NCI-H1105 (cell line): ENCODE results near the gene LRR1.
"Not testable (repeated sequence)": the region's sequence is repeated elsewhere in the genome, so short reads cannot be mapped to it uniquely, and the experiment has no call there.

Source experiments
- DNase-seq: peaks from one replicate; lab custom pipeline; 2025; lab: John Stamatoyannopoulos, UW

Gene LRR1

DNA sequence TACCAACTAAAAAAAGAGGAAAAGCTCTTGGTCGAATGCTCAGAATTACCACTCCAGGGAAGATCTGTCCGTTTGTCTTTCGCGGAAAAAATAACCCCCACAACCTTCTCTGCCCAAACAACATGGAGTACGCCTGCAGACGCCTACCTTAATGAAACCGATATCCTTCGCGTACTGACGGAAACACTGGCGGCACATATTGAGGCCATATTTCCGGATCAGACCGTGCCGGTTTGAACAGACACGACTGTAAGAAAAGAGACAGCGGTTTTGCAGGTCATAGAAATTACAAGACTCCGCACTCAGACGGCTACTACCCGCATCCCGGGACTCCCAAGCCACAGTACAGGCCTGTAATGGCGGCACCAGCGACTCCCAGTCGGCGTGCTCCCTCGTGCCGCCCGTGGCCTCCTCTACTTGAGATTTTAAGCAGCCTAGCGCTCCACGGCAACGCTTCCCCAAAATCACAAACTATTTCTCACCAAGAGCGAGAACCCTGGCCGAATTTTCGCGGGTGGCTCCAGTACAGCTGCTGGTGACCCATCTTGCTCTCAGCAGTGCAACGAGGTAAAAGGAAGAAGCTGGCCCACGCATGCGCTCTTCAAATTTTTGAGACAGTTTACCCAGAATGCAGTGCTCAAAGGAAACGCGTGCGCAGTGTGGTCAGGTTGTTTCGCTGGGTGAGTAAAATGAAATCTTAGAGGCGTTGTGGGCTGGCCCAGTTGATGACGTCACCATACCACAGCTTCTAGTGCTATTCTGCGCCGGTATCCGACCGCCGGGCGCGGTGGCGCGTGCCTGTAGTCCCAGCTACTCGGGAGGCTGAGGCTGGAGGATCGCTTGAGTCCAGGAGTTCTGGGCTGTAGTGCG lies 12.7 kb upstream of the LRR1 start, which contains the start of gene RPS29:
Gene RPS29 (minus strand): TSS at position 578 of the 870 bp plus-strand sequence. CDS start 34 bp downstream, at position 544.
- peak; percentile 98 for DNase-seq

GRCh38 chr14:49586673-49587460 lies 11.9 kb upstream of the LRR1 start:
- peak; percentile 25 for DNase-seq

- DNase-seq: no peak
Observed at GRCh38 chr14:49589387-49589786, 9.4 kb upstream of the LRR1 start.

DNA sequence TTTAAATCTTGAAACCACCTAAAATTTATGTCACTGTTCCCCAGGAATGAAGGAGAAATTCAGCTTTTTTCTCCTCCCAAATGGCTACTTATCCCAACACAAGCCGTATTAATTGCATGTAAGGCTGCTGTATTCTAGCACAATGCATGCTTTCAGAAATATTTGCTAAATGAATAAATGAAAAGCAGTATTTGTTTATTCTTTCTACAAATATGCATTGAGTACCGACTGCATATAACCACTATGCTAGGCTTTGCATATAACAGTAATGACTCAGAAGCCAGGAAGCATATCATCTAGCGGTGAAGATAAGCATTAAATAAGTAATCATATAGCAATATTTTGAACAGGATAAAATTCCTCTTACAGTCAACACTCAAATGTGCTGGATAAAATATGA lies 5.7 kb upstream of the LRR1 start:
- no peak for DNase-seq

GRCh38 chr14:49594347-49595091 lies 4.2 kb upstream of the LRR1 start:
- DNase-seq: no peak

- DNase-seq: no peak
Observed at GRCh38 chr14:49598189-49598484, 603 bp upstream of the LRR1 start.

DNA sequence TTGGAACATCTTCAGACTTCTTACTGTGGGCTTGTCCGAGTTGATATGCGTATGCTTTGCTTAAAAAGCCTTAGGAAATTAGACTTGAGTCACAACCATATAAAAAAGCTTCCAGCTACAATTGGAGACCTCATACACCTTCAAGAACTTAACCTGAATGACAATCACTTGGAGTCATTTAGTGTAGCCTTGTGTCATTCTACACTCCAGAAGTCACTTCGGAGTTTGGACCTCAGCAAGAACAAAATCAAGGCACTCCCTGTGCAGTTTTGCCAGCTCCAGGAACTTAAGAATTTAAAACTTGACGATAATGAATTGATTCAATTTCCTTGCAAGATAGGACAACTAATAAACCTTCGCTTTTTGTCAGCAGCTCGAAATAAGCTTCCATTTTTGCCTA lies 8.8 kb downstream of the LRR1 start:
- DNase-seq: no peak

DNA sequence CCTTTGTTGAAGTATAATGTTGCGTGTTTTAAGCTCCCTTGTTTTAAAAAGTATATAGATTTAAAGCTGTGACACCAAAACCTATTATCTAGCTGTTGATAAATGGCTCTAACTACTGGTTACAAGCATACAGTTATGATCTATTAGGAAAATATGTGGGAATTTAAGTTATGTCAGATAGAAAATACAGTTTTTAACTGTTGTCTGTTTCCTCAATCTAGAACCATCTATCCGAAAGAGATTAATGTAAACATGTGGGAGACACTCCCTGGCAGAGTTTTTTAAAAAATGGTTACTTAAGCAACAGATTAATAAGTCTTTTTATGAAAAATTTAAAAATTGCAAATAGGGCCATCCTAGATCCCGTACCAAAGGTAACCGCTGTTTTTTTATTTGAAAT lies 13.5 kb downstream of the LRR1 start:
- DNase-seq: no peak

DNA sequence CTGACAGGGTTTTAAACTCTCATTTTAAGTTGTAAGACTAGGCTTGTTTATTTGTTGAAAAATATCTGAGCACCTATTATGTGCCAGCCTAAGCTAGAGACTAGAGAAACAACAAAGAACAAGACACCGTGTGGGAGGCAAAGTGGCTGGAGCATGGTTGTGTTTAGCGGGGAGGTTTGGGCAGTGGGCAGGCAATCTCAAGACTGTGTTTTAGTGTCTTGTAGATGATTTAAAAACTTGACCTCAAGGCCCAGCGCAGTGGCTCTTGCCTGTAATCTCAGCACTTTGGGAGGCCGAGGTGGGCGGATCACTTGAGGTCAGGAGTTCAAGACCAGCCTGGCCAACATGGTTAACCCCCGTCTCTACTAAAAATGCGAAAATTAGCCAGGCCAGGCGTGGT lies 13.9 kb downstream of the LRR1 start:
- no peak for DNase-seq

DNA sequence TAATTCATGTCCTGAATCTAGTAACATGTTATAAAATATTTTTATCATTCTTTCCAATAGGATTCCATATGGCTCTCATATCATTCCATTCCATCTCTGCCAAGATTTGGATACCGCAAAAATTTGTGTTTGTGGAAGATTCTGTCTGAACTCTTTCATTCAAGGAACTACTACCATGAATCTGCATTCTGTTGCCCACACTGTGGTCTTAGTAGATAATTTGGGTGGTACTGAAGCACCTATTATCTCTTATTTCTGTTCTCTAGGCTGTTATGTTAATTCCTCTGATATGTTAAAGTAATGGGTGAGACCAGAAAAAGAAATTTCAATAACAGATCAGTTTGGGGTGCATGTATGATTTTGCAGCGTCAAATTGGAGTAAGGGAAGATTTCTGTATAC lies 15.5 kb downstream of the LRR1 start:
- no peak for DNase-seq

DNA sequence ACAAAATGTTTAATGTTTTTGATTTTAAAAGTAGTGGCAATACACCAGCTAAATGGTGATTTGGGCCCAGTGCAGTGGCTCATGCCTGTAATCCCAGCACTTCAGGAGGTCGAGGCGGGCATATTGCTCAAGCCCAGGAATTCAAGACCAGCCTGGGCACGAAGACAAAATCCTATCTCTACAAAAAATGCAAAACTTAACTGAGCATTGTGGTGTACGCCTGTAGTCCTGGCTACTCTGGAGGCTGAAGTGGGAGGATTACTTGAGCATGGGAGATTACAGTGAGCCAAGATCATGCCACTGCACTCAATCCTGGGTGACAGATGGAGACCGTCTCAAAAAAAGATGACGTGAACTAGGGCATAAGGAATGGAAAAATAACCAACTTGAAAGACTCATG lies 17.0 kb downstream of the LRR1 start:
- DNase-seq: no peak

DNA sequence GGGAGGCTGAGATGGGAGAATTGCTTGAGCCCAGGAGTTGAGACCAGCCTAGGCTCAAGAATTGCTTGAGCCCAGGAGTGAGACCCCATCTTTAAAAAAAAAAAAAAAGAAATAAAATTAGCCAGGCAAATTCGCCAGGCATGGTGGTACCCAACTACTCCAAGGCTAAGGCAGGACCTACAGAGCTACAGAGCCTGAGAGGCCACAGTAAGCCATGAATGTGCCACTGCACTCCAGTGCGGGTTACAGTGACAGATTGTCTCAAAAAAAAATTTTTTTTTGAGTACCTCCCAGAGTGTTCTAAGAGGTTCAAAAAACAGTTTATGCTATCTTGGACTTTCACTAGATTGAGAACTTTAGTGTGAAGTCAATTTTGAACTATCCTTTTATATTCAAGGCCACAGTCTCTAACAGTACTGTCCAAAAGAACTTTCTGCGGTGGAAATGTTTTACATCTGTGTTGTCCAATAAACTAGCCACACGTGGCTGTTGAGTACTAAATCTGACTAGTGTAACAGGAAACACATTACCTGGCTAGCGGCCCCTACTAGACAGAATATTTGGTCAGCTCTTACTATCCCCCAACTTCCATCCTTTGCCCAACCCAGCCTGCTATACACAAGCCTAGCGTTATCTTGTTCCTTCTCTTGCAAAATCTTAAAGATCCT lies 19.2 kb downstream of the LRR1 start:
- no peak for DNase-seq

GRCh38 chr14:49619273-49619672 lies 20.5 kb downstream of the LRR1 start:
- not testable (repeated sequence) for DNase-seq

- no peak for DNase-seq
Observed at GRCh38 chr14:49619730-49620129, 21.0 kb downstream of the LRR1 start.

- DNase-seq: peak; percentile 97
Observed at GRCh38 chr14:49620182-49621113, 21.7 kb downstream of the LRR1 start, which contains the start of the genes MGAT2 and RPL36AL. Gene MGAT2 (plus strand): TSS chr14:49620799. CDS start chr14:49621269, 470 bp downstream. Gene RPL36AL (minus strand): TSS chr14:49620626. CDS start chr14:49619104, 1,522 bp downstream.

GRCh38 chr14:49621114-49621881 lies 22.6 kb downstream of the LRR1 start:
- DNase-seq: peak; percentile 65

- no peak for DNase-seq
Observed at GRCh38 chr14:49622022-49622607, 23.4 kb downstream of the LRR1 start.

GRCh38 chr14:49623387-49623786 lies 24.6 kb downstream of the LRR1 start:
- no peak for DNase-seq
